ENCODE results near the gene TET2.

- peak; percentile 56 to 74 (median 66) for TF ChIP-seq CTCF (IDR thresholded peaks at IDR 0.05)
- TF ChIP-seq POLR2AphosphoS5 (IDR thresholded peaks at IDR 0.05), result no peak
These were observed 5.8 kb upstream of the TET2 start for GRCh38 chr4:105140684-105141490.
